Chondrocyte (in vitro differentiated cells): Measurements from ENCODE around the gene GANC. TPM values are rescaled to one million over a fixed set of nuclear protein-coding genes. Genes with fewer than 3 reads are reported as not detected.

Experiments used
- DNase-seq: peaks from one replicate; pipeline ENCODE4 v3.0.0; 2021; ENCODE audit warnings: mixed read lengths, low spot score
- H3K27ac Mint-ChIP-seq: one replicate; pipeline ENCODE4 v1.8.0; 2021; ENCODE audit warnings: mild to moderate bottlenecking, moderate library complexity, mixed read lengths; ENCODE audit not compliant: unreplicated experiment
- H3K27me3 Mint-ChIP-seq: 2 replicates; pipeline ENCODE4 v1.8.0; 2021; ENCODE audit warnings: low read depth, mixed read lengths
- H3K36me3 Mint-ChIP-seq: 2 replicates; pipeline ENCODE4 v1.8.0; 2021; ENCODE audit warnings: low read depth, mixed read lengths
- H3K4me1 Mint-ChIP-seq: 2 replicates; pipeline ENCODE4 v1.8.0; 2021; ENCODE audit warnings: low read depth, mild to moderate bottlenecking, mixed read lengths
- H3K4me3 Mint-ChIP-seq: one replicate; pipeline ENCODE4 v1.8.0; 2021; ENCODE audit warnings: mild to moderate bottlenecking, moderate library complexity, mixed read lengths; ENCODE audit not compliant: unreplicated experiment
- H3K9me3 Mint-ChIP-seq: 2 replicates; pipeline ENCODE4 v1.8.0; 2021; ENCODE audit warnings: low read depth, mixed read lengths
- CTCF ChIP-seq: fragments of 200-600 bp; sonication (generic); IDR thresholded peaks from 2 replicates; pipeline ENCODE4 v1.5.0; 2021; ENCODE audit warnings: antibody characterized with exemption, mild to moderate bottlenecking, moderate library complexity
- total RNA-seq: library from RNA; stranded (reverse); gene quantifications from 3 replicates; pipeline ENCODE4 v1.2.1, GENCODE V29; 2021

The GANC gene
- total RNA-seq, 1 donor from 2014 or later: 20.7 TPM

- DNase-seq: no peak
- H3K4me1 Mint-ChIP-seq: peaks cover 9% of the 10 kb centered on the region
- no peaks in the 10 kb centered on the region for H3K27me3 Mint-ChIP-seq
- TF ChIP-seq CTCF: no peak
- no peak overlapping the region for H3K4me3 Mint-ChIP-seq
- no peak overlapping the region for H3K27ac Mint-ChIP-seq
- H3K9me3 Mint-ChIP-seq: no peaks in the 10 kb centered on the region
- no peaks in the 10 kb centered on the region for H3K36me3 Mint-ChIP-seq
Measured at GRCh38 chr15:42387603-42388002, 114.6 kb downstream of the GANC start.

DNA sequence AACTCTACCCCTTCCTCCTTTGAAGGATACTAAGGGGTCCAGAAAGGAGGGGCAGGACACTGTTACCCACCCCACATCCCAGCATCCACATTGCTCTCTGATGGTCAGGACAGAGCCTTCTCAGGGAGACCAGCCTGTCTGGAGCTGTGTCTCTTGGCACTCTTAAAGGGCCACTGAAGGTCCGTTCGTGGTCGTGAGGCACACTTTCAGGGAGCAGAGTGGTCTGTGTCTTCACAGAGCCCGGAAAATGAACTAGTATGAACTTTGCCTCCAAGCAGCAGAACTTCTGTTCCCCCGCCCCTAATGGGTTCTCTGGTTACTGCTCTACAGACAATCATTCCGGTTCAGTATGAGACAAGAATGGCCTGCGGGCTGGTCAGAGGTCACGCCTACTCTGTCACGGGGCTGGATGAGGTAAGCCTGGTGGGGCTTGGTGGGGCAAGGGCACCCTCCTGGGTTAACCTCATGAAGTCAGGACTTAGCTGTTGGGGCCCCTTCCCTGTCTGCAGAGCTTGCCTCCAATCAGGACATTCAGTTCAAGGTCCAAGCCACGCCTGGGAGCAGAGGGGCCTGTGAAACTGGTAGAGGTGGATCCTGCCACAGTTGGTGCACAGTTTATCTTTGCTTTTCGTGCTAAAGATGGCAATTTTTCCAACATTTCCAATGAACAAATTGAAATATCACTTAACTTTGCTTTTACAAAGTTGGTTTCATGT lies 119.5 kb downstream of the GANC start:
- Mint-ChIP-seq H3K9me3 (no peaks in the 10 kb centered on the region), H3K4me3 (no peak overlapping the region), H3K4me1 (no peaks in the 10 kb centered on the region), H3K27me3 (no peaks in the 10 kb centered on the region), H3K36me3 (no peaks in the 10 kb centered on the region), H3K27ac (no peak overlapping the region)
- TF ChIP-seq CTCF: no peak
- no peak for DNase-seq

DNA sequence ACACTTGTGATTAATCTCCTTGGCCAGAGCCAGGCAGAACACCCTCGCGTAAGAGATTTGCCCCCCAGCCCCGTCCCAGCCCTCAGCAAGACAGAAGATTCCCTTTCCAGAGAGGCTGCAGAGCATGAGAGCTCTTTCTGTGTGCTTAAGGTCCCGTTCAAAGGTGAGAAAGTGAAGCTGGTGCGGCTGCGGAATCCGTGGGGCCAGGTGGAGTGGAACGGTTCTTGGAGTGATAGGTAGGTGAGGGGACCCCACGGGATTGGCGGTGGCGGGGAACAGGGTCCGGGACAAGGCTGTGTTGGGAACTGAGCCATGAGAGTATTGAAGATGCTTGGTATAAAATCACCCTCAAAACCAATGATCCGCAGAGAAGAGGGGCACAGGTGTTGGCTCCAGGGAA lies 121.1 kb downstream of the GANC start:
- no peak overlapping the region for H3K27ac Mint-ChIP-seq
- H3K9me3 Mint-ChIP-seq: no peaks in the 10 kb centered on the region
- DNase-seq: no peak
- H3K36me3 Mint-ChIP-seq: no peaks in the 10 kb centered on the region
- TF ChIP-seq CTCF: no peak
- H3K4me3 Mint-ChIP-seq: no peak overlapping the region
- H3K27me3 Mint-ChIP-seq: no peaks in the 10 kb centered on the region
- no peaks in the 10 kb centered on the region for H3K4me1 Mint-ChIP-seq

DNA sequence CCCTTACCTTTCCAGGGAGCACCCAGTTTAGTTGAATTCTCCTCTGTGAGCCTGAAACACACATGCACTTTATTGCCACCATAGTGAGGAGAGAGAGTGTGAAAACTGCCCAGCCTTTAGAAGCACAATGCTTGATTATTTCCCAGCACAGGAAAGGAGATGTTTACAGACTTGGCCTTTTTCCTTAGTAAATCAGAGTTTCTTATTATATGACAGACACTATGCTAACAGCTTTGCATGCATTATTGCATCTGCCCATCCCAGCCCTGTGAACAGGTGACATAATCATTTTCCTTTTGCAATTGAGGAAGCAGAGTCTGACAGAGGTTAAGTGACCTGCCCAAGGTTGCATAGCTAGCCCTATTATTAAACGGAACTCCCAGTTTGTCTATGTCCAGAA lies 122.8 kb downstream of the GANC start:
- Mint-ChIP-seq H3K27me3 (no peaks in the 10 kb centered on the region), H3K4me3 (no peak overlapping the region), H3K4me1 (no peaks in the 10 kb centered on the region), H3K9me3 (no peaks in the 10 kb centered on the region), H3K27ac (no peak overlapping the region), H3K36me3 (peaks cover 2% of the 10 kb centered on the region)
- TF ChIP-seq CTCF: no peak
- no peak for DNase-seq

GRCh38 chr15:42401544-42402454 lies 128.8 kb downstream of the GANC start:
- no peaks in the 10 kb centered on the region for H3K9me3 Mint-ChIP-seq
- H3K4me1 Mint-ChIP-seq: no peaks in the 10 kb centered on the region
- no peak overlapping the region for H3K4me3 Mint-ChIP-seq
- no peak for DNase-seq
- no peak for TF ChIP-seq CTCF
- no peaks in the 10 kb centered on the region for H3K27me3 Mint-ChIP-seq
- no peak overlapping the region for H3K27ac Mint-ChIP-seq
- peaks cover 2% of the 10 kb centered on the region for H3K36me3 Mint-ChIP-seq
